Stimulated activated CD4-positive, alpha-beta T cell treated with anti-CD3 and anti-CD28 coated beads, Interleukin-12 subunit alpha, Interleukin-12 subunit beta, amount 100 ng/mL, for 48 hours (primary cell): ENCODE measurements around the gene PRKRIP1.
"Not testable (repeated sequence)": the region's sequence is repeated elsewhere in the genome, so short reads cannot be mapped to it uniquely, and the experiment has no call there.

Experiments
- DNase-seq, 3 donors: peaks; one replicate each; pipeline ENCODE4 v3.0.0-alpha.2; 2020; ENCODE audit warnings: low read depth in 2 of 3, low spot score in 1 of 3

The PRKRIP1 gene, protein sequence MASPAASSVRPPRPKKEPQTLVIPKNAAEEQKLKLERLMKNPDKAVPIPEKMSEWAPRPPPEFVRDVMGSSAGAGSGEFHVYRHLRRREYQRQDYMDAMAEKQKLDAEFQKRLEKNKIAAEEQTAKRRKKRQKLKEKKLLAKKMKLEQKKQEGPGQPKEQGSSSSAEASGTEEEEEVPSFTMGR

DNA sequence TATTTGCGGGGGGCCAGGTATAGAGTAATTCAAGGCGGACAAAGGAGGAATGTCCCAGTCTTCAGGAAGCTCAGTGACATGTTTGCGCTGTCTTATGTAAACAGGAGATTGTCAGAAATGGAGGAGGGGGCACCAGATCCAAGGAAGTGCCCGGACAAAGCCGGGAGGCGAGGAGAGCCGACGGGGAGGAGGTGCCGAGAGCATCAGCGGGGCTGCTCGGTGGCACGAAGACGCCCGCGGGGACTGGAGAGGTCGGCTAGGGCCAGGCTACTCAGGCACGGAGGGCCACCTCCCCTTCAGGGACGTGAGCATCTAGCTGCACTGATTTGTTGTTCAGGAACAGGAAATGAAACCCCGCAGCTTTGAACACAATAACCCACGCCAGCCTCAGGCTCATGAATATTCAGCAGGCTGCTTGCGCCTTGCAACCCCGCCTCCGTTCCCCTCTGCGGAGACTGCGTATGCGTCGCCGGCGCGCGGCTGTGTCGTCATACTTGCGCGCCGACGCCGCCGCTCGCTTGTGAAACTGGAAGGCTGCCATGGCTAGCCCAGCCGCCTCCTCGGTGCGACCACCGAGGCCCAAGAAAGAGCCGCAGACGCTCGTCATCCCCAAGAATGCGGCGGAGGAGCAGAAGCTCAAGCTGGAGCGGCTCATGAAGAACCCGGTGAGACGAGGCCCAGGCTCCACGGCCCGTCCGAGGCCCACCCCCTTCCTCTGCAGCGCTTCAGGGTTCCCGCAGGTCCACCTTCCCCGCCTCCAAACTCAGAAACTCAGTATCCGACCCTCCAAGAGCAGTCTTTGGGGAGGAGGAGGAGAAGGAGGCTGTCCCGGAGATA is at the start of gene PRKRIP1:
PRKRIP1 (plus strand) TSS at position 491 of the 837 bp plus-strand sequence; CDS start at position 540, 49 bp downstream.
- peak; percentile 72 to 75 (median 75) for DNase-seq

DNA sequence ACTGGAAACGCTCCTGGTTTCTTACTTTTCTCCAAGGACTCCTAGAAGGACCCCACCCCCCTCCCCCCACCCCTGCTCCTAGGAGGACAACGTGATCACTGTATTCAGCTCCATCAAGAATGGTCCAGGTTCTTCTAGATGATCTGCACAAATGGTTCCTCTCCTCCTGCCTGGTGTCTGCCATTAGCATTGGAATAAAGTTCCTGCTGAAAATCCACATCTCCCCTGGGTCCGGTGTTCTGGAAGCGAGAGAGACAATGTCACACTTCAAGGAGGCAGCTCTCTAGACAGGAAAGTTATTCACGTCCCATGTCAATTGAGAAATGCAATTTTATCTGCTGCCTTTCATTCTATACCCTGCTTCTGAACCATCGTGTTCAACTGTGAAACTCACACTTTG is 49.2 kb upstream of the PRKRIP1 start:
- DNase-seq = not testable (repeated sequence)

DNA sequence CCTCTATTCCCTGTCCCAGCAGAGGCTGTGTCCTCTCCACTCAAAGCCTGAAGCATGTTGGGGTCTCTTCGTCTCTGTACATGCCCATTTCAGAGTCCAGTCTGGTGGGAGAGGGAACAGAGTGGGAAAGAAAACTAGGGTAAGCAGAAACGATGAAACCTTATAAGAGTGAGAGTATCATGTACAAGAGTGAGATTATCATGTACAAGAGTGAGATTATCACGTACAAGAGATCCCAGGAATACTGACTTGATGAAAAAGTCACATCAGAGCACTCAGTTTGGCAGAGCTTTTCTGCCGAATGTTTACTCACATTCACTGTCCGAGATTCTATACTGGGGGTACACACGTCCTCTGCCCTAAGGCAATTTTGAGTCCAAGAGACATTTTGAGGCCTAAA is 39.8 kb upstream of the PRKRIP1 start, which contains the start of gene SPDYE6:
SPDYE6 (minus strand) TSS at position 101 of the 400 bp plus-strand sequence. CDS start 421 bp downstream, outside the sequence.
- DNase-seq = not testable (repeated sequence)

DNA sequence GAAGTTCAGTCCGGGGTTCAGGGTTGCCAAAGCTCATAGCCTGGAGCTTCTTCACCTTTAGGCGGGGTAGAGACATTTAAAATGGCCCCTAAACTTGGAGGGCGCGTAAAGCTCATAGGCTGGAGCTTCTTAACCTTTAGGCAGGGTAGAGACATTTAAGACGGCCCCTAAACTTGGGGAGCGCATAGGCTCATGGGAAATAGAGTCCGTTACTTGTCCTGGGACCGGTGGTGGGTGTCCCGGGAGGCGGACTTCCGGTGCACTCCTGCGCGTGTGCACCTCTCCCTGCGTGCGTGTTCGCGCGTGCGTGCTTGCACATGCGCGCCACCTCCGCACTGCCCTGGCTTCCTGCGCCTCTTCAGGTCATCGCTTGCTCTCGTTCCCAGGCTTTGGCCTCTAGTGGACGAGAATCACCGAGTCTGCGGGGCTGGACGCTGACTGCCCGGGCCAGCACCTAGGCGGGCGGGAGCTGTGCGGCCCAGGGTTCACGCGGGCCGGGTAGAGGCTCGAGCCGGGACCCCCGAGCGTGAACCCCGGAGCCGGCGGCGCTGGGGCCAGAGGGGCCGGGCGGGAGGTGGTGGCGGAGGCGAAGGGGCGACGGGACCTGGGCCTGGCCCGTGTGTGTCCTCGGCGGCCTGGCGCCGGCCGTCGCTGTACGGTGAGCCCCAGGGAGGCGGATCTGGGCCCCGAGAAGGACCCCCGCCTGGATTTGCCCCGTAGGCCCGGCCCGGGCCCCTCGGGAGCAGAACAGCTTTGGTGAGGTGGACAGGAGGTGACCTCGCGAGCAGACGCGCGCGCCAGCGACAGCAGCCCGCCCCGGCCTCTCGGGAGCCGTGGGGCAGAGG is 32.4 kb upstream of the PRKRIP1 start:
- DNase-seq = peak; percentile 82 to 92 (median 91)

DNA sequence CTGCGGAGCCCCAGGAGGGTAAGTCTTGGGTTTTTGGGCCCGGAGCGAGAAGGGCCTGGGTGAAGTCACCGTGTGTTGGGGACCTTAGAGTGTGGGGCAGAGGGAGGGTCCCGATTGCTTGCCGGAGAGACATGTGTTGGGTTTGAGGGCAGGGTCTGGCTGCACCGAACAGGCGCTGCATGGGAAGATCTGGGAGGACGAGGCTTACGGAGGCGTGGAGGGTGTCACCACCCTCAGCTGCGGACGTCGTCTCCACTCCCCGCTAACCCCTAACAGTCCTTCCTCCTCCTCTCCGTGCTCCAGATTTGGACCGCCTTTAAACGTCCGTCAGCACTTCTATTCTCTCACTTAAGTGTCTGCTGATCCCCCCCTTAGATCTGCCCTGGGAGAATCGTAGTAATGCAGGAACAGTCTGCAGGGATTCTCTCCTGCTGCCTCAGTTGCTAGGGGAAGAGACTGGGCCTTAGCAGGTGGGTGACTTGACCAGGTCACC is 31.7 kb upstream of the PRKRIP1 start:
- not testable (repeated sequence) for DNase-seq

DNA sequence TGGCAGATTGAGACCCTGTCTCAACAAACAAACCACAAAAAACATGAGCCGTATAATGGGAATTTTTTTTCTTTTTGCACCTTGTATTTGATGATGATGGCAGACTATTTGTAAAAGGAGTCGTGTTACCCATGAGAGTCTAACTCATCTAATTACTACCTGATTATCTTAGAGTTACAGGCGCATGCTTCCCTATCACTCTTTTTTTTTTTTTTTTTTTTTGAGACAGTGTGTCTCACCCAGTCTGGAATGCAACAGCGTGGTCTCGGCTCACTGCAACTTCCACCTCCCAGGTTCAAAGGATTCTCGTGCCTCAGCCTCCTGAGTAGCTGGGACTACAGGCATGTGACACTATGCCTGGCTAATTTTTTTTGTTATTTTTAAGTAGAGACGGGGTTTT is 30.8 kb upstream of the PRKRIP1 start:
- DNase-seq = not testable (repeated sequence)

DNA sequence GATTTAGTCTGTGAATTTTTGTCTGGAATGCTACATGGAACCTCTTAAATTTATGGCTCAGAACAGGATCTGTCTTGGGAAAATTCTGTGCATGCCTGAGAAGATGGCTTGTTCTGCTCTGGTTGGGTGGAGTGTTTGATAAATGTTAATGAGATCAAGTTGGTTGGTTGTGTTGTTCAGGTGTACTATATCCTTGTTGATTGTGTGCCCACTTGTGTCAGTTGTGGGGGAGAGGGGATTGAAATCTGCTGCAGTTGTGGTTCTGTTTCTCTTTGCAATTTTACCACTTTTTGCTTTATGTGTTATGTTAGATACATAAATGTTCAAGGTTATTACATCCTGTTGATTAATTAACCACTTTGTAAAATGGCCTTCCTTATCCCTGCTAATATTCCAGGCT is 26.1 kb upstream of the PRKRIP1 start:
- not testable (repeated sequence) for DNase-seq

DNA sequence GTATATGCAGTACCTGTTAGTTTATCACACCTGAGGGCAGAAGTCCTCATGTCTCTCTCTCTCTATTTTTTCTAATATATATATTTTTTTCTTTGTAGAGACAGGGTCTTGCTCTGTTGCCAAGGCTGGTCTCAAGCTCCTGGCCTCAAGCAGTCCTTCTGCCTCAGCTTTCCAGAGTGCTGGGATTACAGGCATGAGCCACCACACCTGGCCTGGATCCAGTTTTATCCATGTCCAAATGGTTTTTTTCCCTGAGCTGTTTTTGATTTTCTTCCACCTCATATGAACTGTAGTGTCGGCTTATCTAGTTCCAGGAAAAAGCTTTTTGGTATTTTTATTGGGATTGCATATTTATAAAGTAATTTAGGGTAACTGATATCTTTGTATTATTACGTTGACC is 23.4 kb upstream of the PRKRIP1 start:
- DNase-seq = not testable (repeated sequence)

DNA sequence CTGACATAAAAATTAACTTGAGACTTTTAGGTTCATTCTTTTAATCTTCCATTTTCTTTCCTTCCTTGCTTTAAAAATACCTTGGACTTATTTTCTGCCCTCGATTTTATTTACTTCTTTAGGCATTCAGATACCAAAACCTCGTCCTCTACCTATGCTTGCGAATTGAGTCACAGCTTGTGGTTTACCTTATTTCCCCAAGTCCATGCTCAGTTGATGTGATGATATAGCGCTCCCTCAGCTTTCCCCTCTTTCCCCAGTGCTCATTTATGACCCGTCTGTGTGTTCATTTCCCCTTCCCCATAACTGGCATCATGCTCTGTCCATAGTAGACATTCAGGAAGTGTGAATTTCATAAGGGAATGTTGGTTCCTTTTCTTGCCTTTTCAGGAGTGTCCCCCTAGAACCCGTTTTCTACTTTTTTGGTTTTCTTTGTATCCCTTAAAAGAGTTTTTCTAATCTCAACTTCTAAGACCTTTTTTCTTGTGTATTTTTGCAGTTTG is 19.1 kb upstream of the PRKRIP1 start:
- DNase-seq = no peak

DNA sequence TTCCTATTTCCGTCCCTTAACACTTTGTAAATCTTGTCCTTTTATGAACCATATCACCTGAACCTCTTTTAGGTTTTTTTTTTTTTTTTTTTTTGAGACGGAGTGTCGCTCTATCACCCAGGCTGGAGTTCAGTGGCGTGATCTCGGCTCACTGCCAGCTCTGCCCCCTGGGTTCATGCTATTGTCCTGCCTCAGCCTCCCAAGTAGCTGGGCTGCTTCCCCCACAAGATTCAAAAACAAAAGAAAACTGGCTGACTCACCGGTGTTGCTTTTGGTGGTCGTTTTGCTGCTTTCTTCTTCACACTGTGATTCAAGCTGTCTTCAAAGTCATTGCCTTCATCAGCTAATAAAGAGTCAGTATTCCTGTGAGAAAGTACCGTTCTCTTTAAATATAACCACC is 15.3 kb upstream of the PRKRIP1 start:
- DNase-seq = not testable (repeated sequence)

DNA sequence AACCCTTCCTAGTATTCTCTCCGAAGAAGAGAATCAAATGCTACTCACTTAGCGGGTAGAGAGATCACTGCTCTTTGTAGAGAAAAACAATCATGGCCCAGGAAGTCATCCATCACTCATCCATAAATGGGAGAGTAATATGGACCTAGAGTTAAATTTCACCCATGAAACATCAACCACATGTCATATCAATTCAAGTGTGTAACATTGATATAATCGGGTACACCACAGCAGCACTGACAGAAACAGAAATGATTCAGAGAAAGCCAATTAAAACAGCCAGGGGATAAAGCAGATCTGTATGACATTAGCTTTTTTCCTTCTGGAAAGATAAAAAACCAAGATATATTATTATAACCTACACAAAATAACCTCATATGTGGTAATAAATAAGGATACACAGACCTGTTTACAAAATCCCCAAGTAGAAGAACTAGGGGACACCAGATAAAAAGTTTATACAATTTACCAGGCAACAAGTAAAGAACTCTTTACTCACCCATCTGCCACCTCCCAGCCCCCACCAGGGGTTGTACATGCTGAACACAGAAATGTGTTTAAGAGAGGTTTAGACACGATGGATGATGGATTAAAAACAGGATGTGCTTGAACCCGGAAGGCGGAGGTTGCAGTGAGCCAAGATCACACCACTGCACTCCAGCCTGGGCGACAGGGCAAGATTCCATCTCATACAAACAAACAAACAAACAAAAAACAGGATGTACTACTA is 14.3 kb upstream of the PRKRIP1 start:
- not testable (repeated sequence) for DNase-seq

DNA sequence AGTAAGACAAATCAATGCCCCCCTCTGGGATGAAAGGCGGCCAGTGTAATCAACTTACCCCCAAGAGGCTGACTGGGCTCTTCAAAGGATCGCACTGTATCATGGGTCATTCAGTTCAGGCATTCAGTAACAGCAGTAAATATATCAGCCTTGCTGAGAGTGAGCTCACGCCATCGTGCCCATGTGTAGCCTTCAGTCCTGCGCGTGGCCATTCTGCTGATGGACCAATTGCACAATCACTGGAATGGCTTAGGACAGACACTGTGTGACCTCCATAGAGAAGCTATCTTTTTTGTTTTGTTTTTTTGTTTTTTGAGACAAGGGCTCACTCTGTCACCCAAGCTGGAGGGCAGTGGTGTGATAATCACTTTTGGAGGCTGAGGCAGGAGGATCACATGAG is 9.1 kb upstream of the PRKRIP1 start:
- DNase-seq = no peak

DNA sequence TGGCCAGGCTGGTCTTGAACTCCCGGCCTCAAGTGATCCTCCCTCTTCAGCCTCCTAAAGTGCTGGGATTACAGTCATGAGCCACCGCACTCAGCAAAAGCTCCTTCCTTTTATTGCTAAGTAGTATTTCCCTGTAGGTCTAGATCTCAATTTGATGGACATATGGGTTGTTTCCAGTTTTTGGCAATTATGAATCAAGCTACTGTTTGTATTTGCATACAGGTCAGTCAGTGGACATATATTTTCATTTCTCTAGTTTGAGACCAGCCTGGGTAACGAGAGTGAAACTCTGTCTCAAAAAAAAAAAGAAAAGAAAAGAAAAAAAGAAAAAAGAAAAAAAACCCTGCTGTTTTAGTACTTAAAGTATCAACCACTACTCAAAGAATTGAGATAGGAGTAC is 6.4 kb upstream of the PRKRIP1 start:
- DNase-seq = no peak

DNA sequence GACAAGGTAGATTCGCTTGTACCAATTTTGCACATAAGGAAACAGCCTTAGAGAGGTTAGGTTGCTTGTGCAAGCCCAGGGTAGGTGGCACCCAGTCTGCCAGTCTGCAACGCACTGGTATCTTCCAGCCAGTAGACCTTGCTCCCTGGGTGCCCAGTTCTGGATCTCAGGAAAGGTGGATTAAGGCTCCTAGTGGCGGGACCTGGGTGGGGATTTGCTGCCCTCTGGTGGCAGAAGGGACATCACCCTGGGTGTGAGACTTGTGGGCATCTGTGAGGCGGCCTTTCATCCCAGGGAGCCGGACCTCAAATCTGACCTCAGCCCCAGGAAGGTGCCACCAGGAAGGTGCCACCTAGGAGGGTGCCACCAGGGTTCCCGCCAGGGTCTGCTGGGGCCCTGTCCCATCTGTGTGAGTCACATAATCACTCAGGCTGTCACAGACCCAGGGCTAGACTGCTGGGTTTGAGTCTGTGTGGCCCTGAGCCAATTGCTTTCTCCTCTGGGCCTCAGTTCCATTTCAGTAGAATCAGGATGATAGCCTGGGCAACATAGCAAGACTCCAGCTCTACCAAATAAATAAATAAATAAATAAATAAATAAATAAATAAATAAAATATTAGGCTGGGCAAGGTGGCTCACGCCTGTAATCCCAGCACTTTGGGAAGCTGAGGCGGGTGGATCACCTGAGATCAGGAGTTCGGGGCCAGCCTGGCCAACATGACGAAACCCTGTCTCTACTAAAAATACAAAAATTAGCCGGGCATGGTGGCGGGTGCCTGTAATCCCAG is 5.3 kb upstream of the PRKRIP1 start:
- DNase-seq = peak; percentile 31 to 70 (median 65)

DNA sequence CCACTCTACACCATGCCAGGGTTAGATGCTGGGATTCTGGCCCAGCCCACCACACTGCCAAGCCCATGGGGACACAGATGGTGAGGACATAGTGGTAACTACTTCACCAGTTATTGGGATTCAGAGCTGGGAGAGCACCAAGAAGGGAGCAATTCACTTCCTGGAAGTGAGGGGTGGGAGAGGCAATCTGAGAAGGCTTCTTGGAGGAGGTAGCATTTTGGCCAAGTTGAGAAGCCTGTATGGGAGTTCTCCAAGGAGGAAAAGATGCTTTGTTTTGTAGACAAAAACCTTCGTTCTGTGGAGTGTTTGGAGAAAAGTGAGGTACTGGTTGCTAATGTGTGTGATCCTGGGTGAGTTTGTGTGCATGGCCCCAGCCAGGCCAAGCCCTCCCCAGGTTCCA is 3.8 kb upstream of the PRKRIP1 start:
- no peak for DNase-seq

DNA sequence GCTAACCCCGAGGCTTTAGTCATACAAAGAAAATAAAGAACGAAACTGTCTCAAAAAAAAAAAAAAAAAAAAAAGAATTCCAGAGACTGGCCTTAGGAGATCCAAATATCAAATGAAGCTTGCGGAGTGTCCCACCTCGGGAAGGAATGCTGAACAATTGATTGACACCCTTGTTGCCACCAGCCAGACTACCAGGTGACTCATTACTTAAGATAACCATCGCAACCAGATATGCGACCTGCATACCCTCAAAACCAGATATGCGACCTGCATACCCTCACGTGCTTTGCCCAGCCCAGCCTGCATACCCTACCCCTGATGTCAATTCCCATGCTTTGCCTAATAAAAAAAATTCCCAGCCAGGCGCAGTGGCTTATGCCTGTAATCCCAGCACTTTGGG is 2.7 kb upstream of the PRKRIP1 start:
- DNase-seq = no peak

DNA sequence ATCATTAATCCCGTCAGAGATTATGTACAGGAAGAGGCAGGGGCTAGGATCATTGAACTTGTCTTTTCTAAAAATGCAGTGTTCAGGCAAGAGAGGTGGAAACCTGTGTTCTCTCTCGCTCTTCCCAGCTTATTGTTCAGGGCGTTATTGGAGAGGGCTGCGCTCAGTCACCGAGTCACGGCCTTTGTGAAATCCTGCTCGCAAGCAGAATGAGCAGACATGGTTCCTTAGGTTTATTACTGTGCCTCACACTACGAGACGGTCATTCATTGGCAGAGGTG is 631 bp upstream of the PRKRIP1 start:
- no peak for DNase-seq

DNA sequence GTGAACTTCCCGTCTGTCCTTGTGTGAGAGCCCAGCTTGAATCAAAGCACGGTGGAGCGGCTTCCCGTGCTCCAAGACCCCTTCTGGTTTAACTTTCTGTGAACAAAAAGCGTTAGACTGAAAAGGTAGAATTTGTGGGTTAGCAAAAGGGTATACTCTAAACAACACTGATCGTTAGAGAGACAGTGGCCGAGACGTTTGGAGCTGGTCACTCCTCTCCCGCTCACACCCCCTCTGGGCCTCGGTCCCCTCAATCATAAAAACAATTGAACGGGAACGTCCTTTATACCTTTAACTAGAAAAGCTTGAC is 502 bp downstream of the PRKRIP1 start:
- DNase-seq = no peak

DNA sequence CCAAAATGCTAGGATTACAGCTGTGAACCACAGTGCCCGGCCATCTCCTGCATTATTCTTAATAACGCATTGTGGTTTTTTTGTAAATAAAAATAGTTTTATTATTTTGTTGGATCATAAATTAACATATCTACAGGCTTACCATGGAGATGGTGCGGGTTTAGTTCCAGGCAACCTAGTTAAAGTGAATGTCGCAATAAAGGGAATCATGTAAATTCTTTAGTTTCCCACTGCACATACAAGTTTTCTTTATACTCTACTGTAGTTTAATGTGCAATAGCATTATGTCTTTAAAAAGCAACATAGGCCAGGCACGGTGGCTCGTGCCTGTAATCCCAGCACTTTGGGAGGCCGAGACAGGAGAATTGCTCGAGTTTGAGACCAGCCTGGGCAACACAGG is 2.4 kb downstream of the PRKRIP1 start:
- no peak for DNase-seq

DNA sequence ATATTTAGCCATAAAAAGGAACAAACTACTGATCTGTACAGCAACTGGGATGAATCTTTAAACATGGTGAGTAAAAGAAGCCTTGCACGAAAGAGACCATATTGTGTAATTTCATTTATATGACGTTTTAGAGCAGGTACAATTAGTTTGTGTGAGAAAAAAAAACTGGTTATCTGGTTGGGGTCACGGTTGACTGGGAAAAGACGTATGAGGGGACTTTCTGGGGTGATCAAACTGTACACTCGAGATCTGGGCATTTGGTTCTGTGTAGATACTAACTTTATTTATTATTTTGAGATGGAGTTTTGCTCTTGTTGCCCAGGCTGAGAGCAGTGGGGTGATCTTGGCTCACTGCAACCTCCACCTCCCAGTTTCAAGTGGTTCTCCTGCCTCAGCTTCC is 4.2 kb downstream of the PRKRIP1 start:
- no peak for DNase-seq
